Activated T-helper 1 cell treated with Interleukin-2 at 50 U/mL for 16 hours (primary cell): ENCODE results near the gene USE1.
"Not testable (repeated sequence)": the region's sequence is repeated elsewhere in the genome, so short reads cannot be mapped to it uniquely, and the experiment has no call there.

Source experiments
- DNase-seq: peaks from one replicate; pipeline ENCODE4 v3.0.0-alpha.2; 2020; ENCODE audit warnings: low read depth

The USE1 gene, protein sequence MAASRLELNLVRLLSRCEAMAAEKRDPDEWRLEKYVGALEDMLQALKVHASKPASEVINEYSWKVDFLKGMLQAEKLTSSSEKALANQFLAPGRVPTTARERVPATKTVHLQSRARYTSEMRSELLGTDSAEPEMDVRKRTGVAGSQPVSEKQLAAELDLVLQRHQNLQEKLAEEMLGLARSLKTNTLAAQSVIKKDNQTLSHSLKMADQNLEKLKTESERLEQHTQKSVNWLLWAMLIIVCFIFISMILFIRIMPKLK

DNA sequence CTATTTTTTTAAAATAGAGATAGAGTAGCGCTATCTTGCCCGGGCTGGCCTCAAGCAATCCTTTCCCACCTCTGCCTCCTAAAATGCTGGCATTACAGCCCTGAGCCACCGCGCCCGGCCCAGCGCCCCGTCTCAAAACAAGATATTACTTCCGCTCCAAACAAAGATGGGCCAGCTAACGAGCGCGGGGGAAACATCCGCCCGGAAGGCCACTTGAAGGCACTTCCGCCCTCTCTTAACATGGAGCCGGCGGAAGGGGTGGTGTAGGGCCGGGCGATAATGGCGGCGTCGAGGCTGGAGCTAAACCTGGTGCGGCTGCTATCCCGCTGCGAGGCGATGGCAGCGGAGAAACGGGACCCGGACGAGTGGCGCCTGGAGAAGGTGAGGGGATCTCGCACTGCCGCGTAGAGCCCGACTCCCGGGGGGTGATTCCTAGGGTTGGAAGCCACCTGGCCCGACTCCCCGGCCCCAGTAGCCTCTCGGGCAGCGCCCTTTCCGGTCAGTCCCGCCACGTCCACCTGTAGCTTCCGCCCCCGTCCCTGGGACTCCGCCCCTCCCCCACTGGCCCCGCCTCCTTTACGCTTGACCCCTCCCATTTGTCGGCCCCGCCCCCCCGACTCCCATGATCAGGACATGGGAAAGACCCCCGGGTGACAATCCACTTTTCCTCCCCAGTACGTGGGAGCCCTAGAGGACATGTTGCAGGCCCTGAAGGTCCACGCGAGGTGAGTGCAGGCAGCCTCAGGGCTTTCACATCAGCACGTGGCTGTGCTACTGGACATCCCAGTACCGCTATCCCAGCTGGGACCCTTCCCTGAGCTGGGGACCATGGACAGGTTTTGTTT lies at the start of gene USE1:
Gene USE1, plus strand, starts transcription at position 231 of the 845 bp plus-strand sequence. Its CDS starts 49 bp downstream, at position 280.
- peak; percentile 79 for DNase-seq

DNA sequence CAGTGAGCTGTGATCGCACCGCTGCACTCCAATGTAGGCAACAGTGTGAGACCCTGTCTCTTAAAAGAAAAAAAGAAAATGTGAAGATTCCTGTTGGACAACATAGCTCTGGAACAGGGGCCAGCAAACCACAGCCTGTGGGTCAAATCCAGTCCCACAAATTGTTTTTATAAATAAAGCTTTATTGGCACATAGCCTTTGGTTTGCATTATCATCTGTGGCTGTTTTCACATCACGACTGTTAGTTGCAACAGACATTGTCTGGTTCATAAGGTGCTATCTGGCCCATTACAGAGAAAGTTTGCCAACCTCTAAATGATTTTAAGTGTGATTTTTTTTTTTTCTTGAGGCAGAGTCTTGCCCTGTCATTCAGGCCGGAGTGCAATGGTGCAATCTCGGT lies 49.4 kb upstream of the USE1 start:
- DNase-seq, result no peak

- DNase-seq, result no peak
Measured at GRCh38 chr19:17170538-17171297, 44.4 kb upstream of the USE1 start.

- no peak for DNase-seq
Measured at GRCh38 chr19:17171874-17172273, 43.3 kb upstream of the USE1 start.

GRCh38 chr19:17172624-17173345 lies 42.4 kb upstream of the USE1 start:
- no peak for DNase-seq

DNA sequence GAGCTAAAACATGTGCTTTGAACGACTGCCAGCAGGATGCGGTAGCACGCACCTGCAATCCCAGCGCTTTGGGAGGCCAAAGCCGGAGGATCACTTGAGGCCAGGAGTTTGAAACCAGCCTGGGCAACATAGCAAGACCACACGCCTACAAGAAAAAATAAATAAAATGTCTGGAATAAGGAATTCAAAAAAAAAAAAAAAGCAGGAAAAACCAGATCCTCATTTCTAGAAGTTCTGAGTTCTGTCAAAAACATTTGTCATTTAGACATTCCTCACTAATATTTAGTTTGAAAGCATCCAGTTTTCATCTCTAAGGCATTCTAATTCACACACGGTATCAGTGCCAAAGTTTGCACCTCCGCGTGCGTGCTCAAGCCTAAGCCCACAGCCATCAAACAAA lies 36.9 kb upstream of the USE1 start:
- no peak for DNase-seq

DNA sequence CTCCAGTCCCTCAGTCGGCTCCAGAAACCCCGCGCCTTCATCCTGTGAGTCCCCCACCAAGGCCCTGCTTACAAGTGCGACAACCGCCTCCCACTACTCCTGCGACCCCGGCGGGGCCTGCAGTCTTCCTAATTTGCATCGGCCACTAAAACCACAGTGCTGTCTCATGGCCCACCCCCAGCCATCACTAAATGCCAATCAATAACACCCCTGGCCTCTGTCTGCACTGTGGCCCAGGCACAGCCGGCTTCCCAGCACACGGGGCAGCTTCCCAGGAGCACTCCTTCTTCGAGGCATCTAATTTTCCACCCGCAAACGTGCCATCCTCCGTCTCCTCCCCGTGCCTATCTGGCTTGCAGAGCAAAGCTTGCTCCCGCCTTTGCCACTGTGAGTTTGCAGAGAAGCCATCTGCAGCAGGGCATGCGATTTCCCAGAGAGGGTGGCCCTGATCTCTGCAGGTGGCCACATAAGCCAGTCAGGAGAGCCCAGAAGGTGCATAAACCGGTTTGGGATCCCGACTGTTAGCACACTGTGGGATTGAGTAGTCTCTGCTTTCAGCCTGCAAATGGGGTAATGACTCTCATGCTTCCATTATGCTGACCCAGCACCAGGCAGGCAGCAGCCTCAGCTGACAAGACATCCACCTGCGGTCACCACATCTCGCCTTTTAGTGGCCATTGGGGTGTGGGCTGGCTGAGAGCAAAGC lies 34.0 kb upstream of the USE1 start:
- no peak for DNase-seq

DNA sequence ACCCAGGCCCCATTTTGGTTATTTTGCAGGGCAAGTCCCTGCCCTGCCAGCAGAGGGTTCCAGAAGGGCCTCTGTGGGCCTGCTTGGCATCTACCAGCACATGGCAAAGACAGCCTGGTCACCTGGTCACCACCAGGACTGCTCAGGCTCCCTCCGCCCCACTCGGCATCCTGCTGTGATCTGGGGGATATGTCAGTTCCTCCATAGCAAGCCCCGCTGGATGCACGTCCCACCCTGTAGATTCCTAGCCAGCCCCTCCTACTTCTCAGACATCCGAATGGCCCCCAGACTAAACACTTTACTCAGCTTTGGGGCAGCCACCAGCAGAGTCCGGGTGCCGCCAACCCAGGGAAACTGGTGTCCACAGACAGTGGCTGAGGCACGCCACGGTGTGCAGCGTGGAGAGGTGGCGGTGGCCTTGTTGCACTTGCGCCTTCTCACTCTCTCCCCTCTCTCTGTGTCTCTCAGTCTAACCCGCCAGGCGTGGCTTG lies 31.8 kb upstream of the USE1 start:
- DNase-seq, result no peak

DNA sequence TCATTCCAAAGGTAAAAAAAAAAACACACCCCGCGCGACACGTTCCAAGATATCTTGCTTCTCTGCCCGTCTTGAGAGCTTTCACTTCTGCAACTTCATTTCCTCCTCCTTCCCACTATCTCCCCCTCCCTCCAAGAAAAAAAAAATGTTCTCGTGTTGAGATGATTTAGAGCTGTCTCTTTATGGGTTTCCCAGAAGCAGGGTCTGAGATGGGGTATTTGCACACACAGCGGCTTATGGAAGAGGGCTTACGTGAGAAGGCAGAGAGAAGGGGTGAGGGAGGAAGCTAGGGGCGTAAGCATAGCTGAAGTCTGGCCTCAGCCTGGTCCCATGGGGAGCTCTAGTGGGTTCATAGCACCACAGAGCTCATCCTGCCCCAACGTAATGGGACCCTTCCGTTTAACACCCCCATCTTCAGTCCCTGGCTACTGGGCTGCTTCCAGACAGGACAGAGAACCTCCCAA lies 31.3 kb upstream of the USE1 start:
- DNase-seq, result no peak

DNA sequence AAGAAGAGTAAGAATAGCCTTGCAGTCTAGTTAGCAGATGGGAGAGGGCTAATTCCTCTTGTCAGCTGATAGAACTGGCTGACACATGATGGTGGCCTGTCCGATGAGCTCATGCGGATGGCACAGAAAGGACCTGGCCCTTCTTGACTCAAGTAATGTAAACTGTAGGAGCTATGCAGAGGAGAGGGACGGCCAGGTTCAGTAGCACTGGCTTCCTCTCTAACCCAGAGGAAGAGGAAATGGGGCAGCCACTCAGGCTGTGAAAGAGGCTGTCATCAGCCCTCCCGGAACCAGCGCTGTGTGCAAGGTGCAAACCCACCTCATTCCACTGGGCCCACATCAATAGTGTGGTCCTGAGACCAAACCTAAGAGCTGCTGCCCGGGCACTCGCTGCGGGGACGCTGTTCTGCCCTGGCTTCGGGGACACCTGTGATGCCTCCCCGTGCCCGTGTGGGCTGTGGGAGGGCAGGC lies 30.8 kb upstream of the USE1 start:
- DNase-seq, result peak; percentile 44

DNA sequence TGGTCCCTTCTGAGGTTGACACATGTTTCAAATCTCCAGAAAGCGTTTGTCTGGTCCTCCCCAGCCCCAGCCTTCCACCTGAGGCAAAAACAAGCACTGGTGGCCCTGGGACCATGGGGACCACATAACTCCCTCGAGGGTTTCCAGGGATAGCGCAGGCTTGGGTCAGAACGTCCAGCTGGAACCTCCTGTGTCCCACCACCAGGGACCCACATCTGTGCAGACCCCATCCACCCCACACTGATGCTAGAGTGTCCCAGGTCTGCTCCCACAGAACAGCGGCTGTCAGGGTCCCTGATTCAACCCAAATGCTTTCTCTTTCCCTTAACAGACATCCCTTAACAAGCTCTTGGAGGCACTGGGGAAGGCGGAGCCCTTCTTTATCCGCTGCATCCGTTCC lies 29.6 kb upstream of the USE1 start:
- DNase-seq, result no peak

DNA sequence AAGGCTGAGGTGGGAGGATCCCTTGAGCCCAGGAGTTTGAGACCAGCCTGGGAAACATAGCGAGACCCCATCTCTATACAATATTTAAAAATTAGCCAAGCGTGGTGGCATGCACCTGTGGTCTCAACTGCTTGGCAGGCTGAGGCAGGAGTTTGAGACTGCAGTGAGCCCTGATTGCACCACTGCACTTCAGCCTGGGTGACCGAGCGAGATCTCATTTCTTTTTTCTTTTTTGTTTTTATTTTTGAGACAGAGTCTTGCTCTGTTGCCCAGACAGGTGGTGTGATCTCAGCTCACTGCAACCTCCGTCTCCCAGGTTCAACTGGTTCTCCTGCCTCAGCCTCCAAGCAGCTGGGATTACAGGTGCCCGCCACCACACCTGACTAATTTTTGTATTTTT lies 23.4 kb upstream of the USE1 start:
- DNase-seq, result not testable (repeated sequence)

- no peak for DNase-seq
Measured at GRCh38 chr19:17192751-17193150, 22.4 kb upstream of the USE1 start.

- DNase-seq, result no peak
Measured at GRCh38 chr19:17194608-17195007, 20.5 kb upstream of the USE1 start.

DNA sequence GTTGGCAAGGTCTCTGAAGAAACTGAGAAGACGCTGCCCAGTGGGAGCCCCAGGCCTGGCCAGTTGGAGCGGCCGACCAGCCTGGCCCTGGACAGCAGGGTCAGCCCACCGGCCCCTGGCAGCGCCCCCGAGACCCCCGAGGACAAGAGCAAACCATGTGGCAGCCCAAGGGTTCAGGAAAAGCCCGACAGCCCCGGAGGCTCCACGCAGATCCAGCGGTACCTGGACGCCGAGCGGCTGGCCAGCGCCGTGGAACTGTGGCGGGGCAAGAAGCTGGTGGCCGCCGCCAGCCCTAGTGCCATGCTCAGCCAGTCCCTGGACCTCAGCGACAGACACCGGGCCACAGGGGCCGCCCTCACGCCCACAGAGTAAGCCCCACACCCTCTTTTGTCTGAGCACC lies 20.1 kb upstream of the USE1 start:
- no peak for DNase-seq

DNA sequence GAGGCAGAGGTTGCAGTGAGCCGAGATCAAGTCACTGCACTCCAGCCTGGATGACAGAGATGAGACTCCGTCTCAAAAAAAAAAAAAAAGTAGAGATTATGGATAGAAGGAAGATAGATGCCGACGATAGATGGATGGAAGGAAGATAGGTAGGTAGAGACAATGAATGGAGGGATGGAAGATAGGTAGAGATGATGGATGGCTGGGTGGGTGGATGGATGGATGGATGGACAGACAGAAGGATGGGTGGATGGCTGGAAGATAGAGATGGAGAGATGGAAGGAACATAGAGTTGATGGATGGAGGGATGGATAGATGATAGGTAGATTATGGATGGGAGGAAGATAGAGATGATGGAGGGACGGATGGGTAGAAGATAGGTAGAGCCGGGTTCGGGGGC lies 18.5 kb upstream of the USE1 start:
- no peak for DNase-seq

- no peak for DNase-seq
Measured at GRCh38 chr19:17197666-17198065, 17.5 kb upstream of the USE1 start.

GRCh38 chr19:17200408-17201079 lies 14.6 kb upstream of the USE1 start:
- no peak for DNase-seq

- no peak for DNase-seq
Measured at GRCh38 chr19:17202249-17202648, 12.9 kb upstream of the USE1 start.

DNA sequence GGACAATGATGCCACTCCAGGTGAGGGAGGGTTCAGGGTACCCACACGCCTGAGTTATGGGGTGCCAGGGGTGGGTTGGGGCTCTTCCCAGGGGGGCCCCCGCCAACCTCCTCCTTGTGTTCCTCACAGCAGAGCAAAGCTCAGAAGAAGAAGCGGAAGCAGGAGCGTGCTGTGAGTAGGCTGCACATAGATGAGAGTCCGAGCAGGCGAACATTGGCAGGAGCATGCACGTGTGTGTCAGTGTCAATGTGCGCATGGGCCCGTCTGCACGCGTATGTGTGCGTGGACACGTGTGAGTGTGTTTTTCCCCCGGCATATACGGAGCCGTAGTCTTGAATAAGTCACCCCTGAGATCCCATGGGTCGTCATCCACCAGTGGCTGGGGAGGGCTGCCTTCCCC lies 12.4 kb upstream of the USE1 start:
- DNase-seq, result no peak
